ENCODE measurements around the gene PTGFRN.

PTGFRN gene

GRCh38 chr1:117017648-117018047 is 107.9 kb downstream of the PTGFRN start:
- Histone ChIP-seq H3K27me3 (ENCODE audit: control insufficient read depth in 2 of 2, insufficient read depth in 2 of 2, low read length in 2 of 2) (no peaks in the 10 kb centered on the region), H3K27ac (ENCODE audit: low read depth in 2 of 2, low read length in 2 of 2) (no peak overlapping the region), H3K4me1 (ENCODE audit: control insufficient read depth in 2 of 2, insufficient read depth in 2 of 2, low read length in 2 of 2) (no peaks in the 10 kb centered on the region), H3K9me3 (ENCODE audit: control insufficient read depth in 2 of 2, low read length in 2 of 2) (no peaks in the 10 kb centered on the region), H3K9ac (ENCODE audit: low read depth in 1 of 2, low read length in 2 of 2) (no peak overlapping the region), H3K36me3 (ENCODE audit: control insufficient read depth in 2 of 2, insufficient read depth in 2 of 2, low read length in 2 of 2) (no peaks in the 10 kb centered on the region), H3K4me3 (ENCODE audit: low read length in 2 of 2) (no peak overlapping the region)

- no peaks in the 10 kb centered on the region for H3K27me3 ChIP-seq (ENCODE audit: control insufficient read depth in 2 of 2, insufficient read depth in 2 of 2, low read length in 2 of 2)
- H3K36me3 ChIP-seq (ENCODE audit: control insufficient read depth in 2 of 2, insufficient read depth in 2 of 2, low read length in 2 of 2), result no peaks in the 10 kb centered on the region
- no peak overlapping the region for H3K4me3 ChIP-seq (ENCODE audit: low read length in 2 of 2)
- no peak overlapping the region for H3K27ac ChIP-seq (ENCODE audit: low read depth in 2 of 2, low read length in 2 of 2)
- no peaks in the 10 kb centered on the region for H3K9me3 ChIP-seq (ENCODE audit: control insufficient read depth in 2 of 2, low read length in 2 of 2)
- H3K9ac ChIP-seq (ENCODE audit: low read depth in 1 of 2, low read length in 2 of 2), result no peak overlapping the region
- H3K4me1 ChIP-seq (ENCODE audit: control insufficient read depth in 2 of 2, insufficient read depth in 2 of 2, low read length in 2 of 2), result no peaks in the 10 kb centered on the region
Measured at GRCh38 chr1:117020526-117021156, 110.9 kb downstream of the PTGFRN start.

- Histone ChIP-seq H3K9ac (ENCODE audit: low read depth in 1 of 2, low read length in 2 of 2) (no peak overlapping the region), H3K36me3 (ENCODE audit: control insufficient read depth in 2 of 2, insufficient read depth in 2 of 2, low read length in 2 of 2) (no peaks in the 10 kb centered on the region), H3K4me3 (ENCODE audit: low read length in 2 of 2) (no peak overlapping the region), H3K4me1 (ENCODE audit: control insufficient read depth in 2 of 2, insufficient read depth in 2 of 2, low read length in 2 of 2) (no peaks in the 10 kb centered on the region), H3K27ac (ENCODE audit: low read depth in 2 of 2, low read length in 2 of 2) (no peak overlapping the region), H3K27me3 (ENCODE audit: control insufficient read depth in 2 of 2, insufficient read depth in 2 of 2, low read length in 2 of 2) (no peaks in the 10 kb centered on the region), H3K9me3 (ENCODE audit: control insufficient read depth in 2 of 2, low read length in 2 of 2) (no peaks in the 10 kb centered on the region)
Measured at GRCh38 chr1:117022114-117022513, 112.4 kb downstream of the PTGFRN start.

GRCh38 chr1:117025568-117025967 is 115.9 kb downstream of the PTGFRN start:
- no peak overlapping the region for H3K9ac ChIP-seq (ENCODE audit: low read depth in 1 of 2, low read length in 2 of 2)
- no peaks in the 10 kb centered on the region for H3K36me3 ChIP-seq (ENCODE audit: control insufficient read depth in 2 of 2, insufficient read depth in 2 of 2, low read length in 2 of 2)
- no peaks in the 10 kb centered on the region for H3K27me3 ChIP-seq (ENCODE audit: control insufficient read depth in 2 of 2, insufficient read depth in 2 of 2, low read length in 2 of 2)
- H3K4me1 ChIP-seq (ENCODE audit: control insufficient read depth in 2 of 2, insufficient read depth in 2 of 2, low read length in 2 of 2), result no peaks in the 10 kb centered on the region
- H3K27ac ChIP-seq (ENCODE audit: low read depth in 2 of 2, low read length in 2 of 2), result no peak overlapping the region
- H3K4me3 ChIP-seq (ENCODE audit: low read length in 2 of 2), result no peak overlapping the region
- H3K9me3 ChIP-seq (ENCODE audit: control insufficient read depth in 2 of 2, low read length in 2 of 2), result no peaks in the 10 kb centered on the region

GRCh38 chr1:117026361-117026760 is 116.6 kb downstream of the PTGFRN start:
- no peak overlapping the region for H3K4me3 ChIP-seq (ENCODE audit: low read length in 2 of 2)
- H3K36me3 ChIP-seq (ENCODE audit: control insufficient read depth in 2 of 2, insufficient read depth in 2 of 2, low read length in 2 of 2), result no peaks in the 10 kb centered on the region
- H3K27me3 ChIP-seq (ENCODE audit: control insufficient read depth in 2 of 2, insufficient read depth in 2 of 2, low read length in 2 of 2), result no peaks in the 10 kb centered on the region
- H3K9ac ChIP-seq (ENCODE audit: low read depth in 1 of 2, low read length in 2 of 2), result no peak overlapping the region
- no peaks in the 10 kb centered on the region for H3K9me3 ChIP-seq (ENCODE audit: control insufficient read depth in 2 of 2, low read length in 2 of 2)
- no peak overlapping the region for H3K27ac ChIP-seq (ENCODE audit: low read depth in 2 of 2, low read length in 2 of 2)
- H3K4me1 ChIP-seq (ENCODE audit: control insufficient read depth in 2 of 2, insufficient read depth in 2 of 2, low read length in 2 of 2), result no peaks in the 10 kb centered on the region

- Histone ChIP-seq H3K9me3 (ENCODE audit: control insufficient read depth in 2 of 2, low read length in 2 of 2) (no peaks in the 10 kb centered on the region), H3K27me3 (ENCODE audit: control insufficient read depth in 2 of 2, insufficient read depth in 2 of 2, low read length in 2 of 2) (no peaks in the 10 kb centered on the region), H3K36me3 (ENCODE audit: control insufficient read depth in 2 of 2, insufficient read depth in 2 of 2, low read length in 2 of 2) (no peaks in the 10 kb centered on the region), H3K9ac (ENCODE audit: low read depth in 1 of 2, low read length in 2 of 2) (no peak overlapping the region), H3K4me1 (ENCODE audit: control insufficient read depth in 2 of 2, insufficient read depth in 2 of 2, low read length in 2 of 2) (no peaks in the 10 kb centered on the region), H3K27ac (ENCODE audit: low read depth in 2 of 2, low read length in 2 of 2) (no peak overlapping the region), H3K4me3 (ENCODE audit: low read length in 2 of 2) (no peak overlapping the region)
Measured at GRCh38 chr1:117029685-117030084, 120.0 kb downstream of the PTGFRN start.

GRCh38 chr1:117030271-117030877 is 120.7 kb downstream of the PTGFRN start:
- Histone ChIP-seq H3K27me3 (ENCODE audit: control insufficient read depth in 2 of 2, insufficient read depth in 2 of 2, low read length in 2 of 2) (no peaks in the 10 kb centered on the region), H3K9ac (ENCODE audit: low read depth in 1 of 2, low read length in 2 of 2) (no peak overlapping the region), H3K9me3 (ENCODE audit: control insufficient read depth in 2 of 2, low read length in 2 of 2) (no peaks in the 10 kb centered on the region), H3K27ac (ENCODE audit: low read depth in 2 of 2, low read length in 2 of 2) (no peak overlapping the region), H3K4me1 (ENCODE audit: control insufficient read depth in 2 of 2, insufficient read depth in 2 of 2, low read length in 2 of 2) (no peaks in the 10 kb centered on the region), H3K4me3 (ENCODE audit: low read length in 2 of 2) (no peak overlapping the region), H3K36me3 (ENCODE audit: control insufficient read depth in 2 of 2, insufficient read depth in 2 of 2, low read length in 2 of 2) (no peaks in the 10 kb centered on the region)

GRCh38 chr1:117032266-117032665 is 122.5 kb downstream of the PTGFRN start:
- no peaks in the 10 kb centered on the region for H3K36me3 ChIP-seq (ENCODE audit: control insufficient read depth in 2 of 2, insufficient read depth in 2 of 2, low read length in 2 of 2)
- H3K27me3 ChIP-seq (ENCODE audit: control insufficient read depth in 2 of 2, insufficient read depth in 2 of 2, low read length in 2 of 2), result no peaks in the 10 kb centered on the region
- no peak overlapping the region for H3K27ac ChIP-seq (ENCODE audit: low read depth in 2 of 2, low read length in 2 of 2)
- no peak overlapping the region for H3K4me3 ChIP-seq (ENCODE audit: low read length in 2 of 2)
- no peak overlapping the region for H3K9ac ChIP-seq (ENCODE audit: low read depth in 1 of 2, low read length in 2 of 2)
- no peaks in the 10 kb centered on the region for H3K4me1 ChIP-seq (ENCODE audit: control insufficient read depth in 2 of 2, insufficient read depth in 2 of 2, low read length in 2 of 2)
- H3K9me3 ChIP-seq (ENCODE audit: control insufficient read depth in 2 of 2, low read length in 2 of 2), result no peaks in the 10 kb centered on the region

GRCh38 chr1:117032681-117033539 is 123.2 kb downstream of the PTGFRN start:
- Histone ChIP-seq H3K27ac (ENCODE audit: low read depth in 2 of 2, low read length in 2 of 2) (no peak overlapping the region), H3K9me3 (ENCODE audit: control insufficient read depth in 2 of 2, low read length in 2 of 2) (no peaks in the 10 kb centered on the region), H3K9ac (ENCODE audit: low read depth in 1 of 2, low read length in 2 of 2) (no peak overlapping the region), H3K4me3 (ENCODE audit: low read length in 2 of 2) (no peak overlapping the region), H3K4me1 (ENCODE audit: control insufficient read depth in 2 of 2, insufficient read depth in 2 of 2, low read length in 2 of 2) (no peaks in the 10 kb centered on the region), H3K27me3 (ENCODE audit: control insufficient read depth in 2 of 2, insufficient read depth in 2 of 2, low read length in 2 of 2) (no peaks in the 10 kb centered on the region), H3K36me3 (ENCODE audit: control insufficient read depth in 2 of 2, insufficient read depth in 2 of 2, low read length in 2 of 2) (no peaks in the 10 kb centered on the region)

- Histone ChIP-seq H3K36me3 (ENCODE audit: control insufficient read depth in 2 of 2, insufficient read depth in 2 of 2, low read length in 2 of 2) (no peaks in the 10 kb centered on the region), H3K4me1 (ENCODE audit: control insufficient read depth in 2 of 2, insufficient read depth in 2 of 2, low read length in 2 of 2) (no peaks in the 10 kb centered on the region), H3K4me3 (ENCODE audit: low read length in 2 of 2) (no peak overlapping the region), H3K9ac (ENCODE audit: low read depth in 1 of 2, low read length in 2 of 2) (no peak overlapping the region), H3K9me3 (ENCODE audit: control insufficient read depth in 2 of 2, low read length in 2 of 2) (no peaks in the 10 kb centered on the region), H3K27me3 (ENCODE audit: control insufficient read depth in 2 of 2, insufficient read depth in 2 of 2, low read length in 2 of 2) (no peaks in the 10 kb centered on the region), H3K27ac (ENCODE audit: low read depth in 2 of 2, low read length in 2 of 2) (no peak overlapping the region)
Measured at GRCh38 chr1:117033772-117034171, 124.1 kb downstream of the PTGFRN start.
